T-cell (primary cell): Measurements from ENCODE around the gene MACC1. TPM values are rescaled to one million over a fixed set of nuclear protein-coding genes. Genes with fewer than 3 reads are reported as not detected.

Source experiments
- ATAC-seq, 4 experiments: fragments of 200-7000 bp in 3 of 4; fragments of 150-1000 bp in 1 of 4; cut with Tn5 transposase; replicated peaks in 1 of 4; 1 replicate in 3 of 4; 2 replicates in 1 of 4; pipeline ENCODE4 v1.10.0; 2021; ENCODE audit warnings: moderate library complexity in 3 of 4, mild to moderate bottlenecking in 2 of 4, moderate number of reproducible peaks in 1 of 4
- CTCF ChIA-PET, 2 donors: fragments of 300-600 bp; sonication (Branson Sonifier 250); formaldehyde crosslinking; loops; one replicate each; lab custom pipeline; 2022; ENCODE audit warnings: antibody characterized with exemption in 2 of 2; lab: Charles Lee
- POLR2A ChIA-PET, 2 donors: fragments of 300-600 bp; sonication (Branson Sonifier 250); formaldehyde crosslinking; loops; one replicate each; lab custom pipeline; 2022; ENCODE audit warnings: antibody characterized with exemption in 2 of 2; lab: Charles Lee
- DNase-seq, 35 experiments: peaks; one replicate each; pipeline versions ENCODE4 v3.0.0 to v3.0.0-alpha.2; 2013 to 2023
- H3K27ac ChIP-seq: one replicate; pipeline ENCODE4 v1.5.1; 2013; ENCODE audit warnings: low read length
- H3K27me3 ChIP-seq, 2 experiments: replicated peaks in 1 of 2; 1 replicate in 1 of 2; 2 replicates in 1 of 2; pipeline versions ENCODE4 v1.6.1 to v1.7.0; 2013; ENCODE audit warnings: low read length in 1 of 2, mixed read lengths in 1 of 2; ENCODE audit not compliant: control insufficient read depth in 2 of 2, insufficient read depth in 2 of 2; ENCODE audit errors: extremely low read depth in 1 of 2
- H3K36me3 ChIP-seq, 2 donors: 1 replicate in 1 of 2; 2 replicates in 1 of 2; pipeline versions ENCODE4 v1.6.1 to v1.7.0; 2013; ENCODE audit warnings: low read length in 1 of 2; ENCODE audit not compliant: control insufficient read depth in 2 of 2, insufficient read depth in 1 of 2; ENCODE audit errors: extremely low read depth in 1 of 2
- H3K4me1 ChIP-seq, 2 experiments: 1 replicate in 1 of 2; 2 replicates in 1 of 2; pipeline versions ENCODE4 v1.6.1 to v1.7.0; 2013; ENCODE audit warnings: low read length in 2 of 2, mixed read lengths in 1 of 2; ENCODE audit not compliant: insufficient read depth in 2 of 2, control insufficient read depth in 1 of 2; ENCODE audit errors: extremely low read depth in 1 of 2
- H3K4me3 ChIP-seq, 2 donors: 1 replicate in 1 of 2; 2 replicates in 1 of 2; pipeline versions ENCODE4 v1.5.1 to v1.7.0; 2013; ENCODE audit warnings: mild to moderate bottlenecking in 2 of 2, low read length in 1 of 2, moderate library complexity in 1 of 2; ENCODE audit not compliant: control insufficient read depth in 1 of 2; ENCODE audit errors: extremely low read depth in 1 of 2
- H3K9me3 ChIP-seq: 2 replicates; pipeline ENCODE4 v1.7.0; 2013
- H3K27ac Mint-ChIP-seq, 2 donors: one replicate each; pipeline ENCODE4 v1.8.0; 2020 to 2021; ENCODE audit warnings: mild to moderate bottlenecking in 2 of 2, mixed read lengths in 2 of 2
- H3K27me3 Mint-ChIP-seq, 2 donors: one replicate each; pipeline ENCODE4 v1.8.0; 2021 to 2022; ENCODE audit warnings: mixed read lengths in 2 of 2
- H3K36me3 Mint-ChIP-seq: one replicate; pipeline ENCODE4 v1.8.0; 2021; ENCODE audit warnings: mixed read lengths
- H3K4me1 Mint-ChIP-seq, 3 donors: one replicate each; pipeline ENCODE4 v1.8.0; 2020 to 2022; ENCODE audit warnings: mixed read lengths in 3 of 3, mild to moderate bottlenecking in 1 of 3
- H3K4me3 Mint-ChIP-seq, 3 donors: one replicate each; pipeline ENCODE4 v1.8.0; 2020 to 2022; ENCODE audit warnings: mild to moderate bottlenecking in 3 of 3, mixed read lengths in 3 of 3, moderate library complexity in 3 of 3
- H3K9me3 Mint-ChIP-seq, 3 donors: one replicate each; pipeline ENCODE4 v1.8.0; 2020 to 2022; ENCODE audit warnings: mixed read lengths in 3 of 3
- whole genome bisulfite sequencing: methylation state at CpG from one replicate; pipeline ENCODE4 v1.1.5; 2013; ENCODE audit warnings: missing lambda C conversion rate; ENCODE audit not compliant: insufficient coverage; 5-methylcytosine and 5-hydroxymethylcytosine counted together
- total RNA-seq, 35 experiments: library from RNA in 6 of 35; stranded (reverse) in 6 of 35; fragments of 120-200 nt in 1 of 35; gene quantifications; one replicate each; pipeline versions ENCODE4 v1.2.1 to v1.2.4 and lab custom pipeline; 2013 to 2026

Gene MACC1, protein sequence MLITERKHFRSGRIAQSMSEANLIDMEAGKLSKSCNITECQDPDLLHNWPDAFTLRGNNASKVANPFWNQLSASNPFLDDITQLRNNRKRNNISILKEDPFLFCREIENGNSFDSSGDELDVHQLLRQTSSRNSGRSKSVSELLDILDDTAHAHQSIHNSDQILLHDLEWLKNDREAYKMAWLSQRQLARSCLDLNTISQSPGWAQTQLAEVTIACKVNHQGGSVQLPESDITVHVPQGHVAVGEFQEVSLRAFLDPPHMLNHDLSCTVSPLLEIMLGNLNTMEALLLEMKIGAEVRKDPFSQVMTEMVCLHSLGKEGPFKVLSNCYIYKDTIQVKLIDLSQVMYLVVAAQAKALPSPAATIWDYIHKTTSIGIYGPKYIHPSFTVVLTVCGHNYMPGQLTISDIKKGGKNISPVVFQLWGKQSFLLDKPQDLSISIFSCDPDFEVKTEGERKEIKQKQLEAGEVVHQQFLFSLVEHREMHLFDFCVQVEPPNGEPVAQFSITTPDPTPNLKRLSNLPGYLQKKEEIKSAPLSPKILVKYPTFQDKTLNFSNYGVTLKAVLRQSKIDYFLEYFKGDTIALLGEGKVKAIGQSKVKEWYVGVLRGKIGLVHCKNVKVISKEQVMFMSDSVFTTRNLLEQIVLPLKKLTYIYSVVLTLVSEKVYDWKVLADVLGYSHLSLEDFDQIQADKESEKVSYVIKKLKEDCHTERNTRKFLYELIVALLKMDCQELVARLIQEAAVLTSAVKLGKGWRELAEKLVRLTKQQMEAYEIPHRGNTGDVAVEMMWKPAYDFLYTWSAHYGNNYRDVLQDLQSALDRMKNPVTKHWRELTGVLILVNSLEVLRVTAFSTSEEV
- total RNA-seq (under 1 TPM; 0.19 to 0.50 (median 0.39) TPM), total RNA-seq (lab: John Stamatoyannopoulos, UW) (0.12 to 2.8 (median 1.1) reads per million in 29 experiments)
- 0.72 TPM for total RNA-seq (2013)

DNA sequence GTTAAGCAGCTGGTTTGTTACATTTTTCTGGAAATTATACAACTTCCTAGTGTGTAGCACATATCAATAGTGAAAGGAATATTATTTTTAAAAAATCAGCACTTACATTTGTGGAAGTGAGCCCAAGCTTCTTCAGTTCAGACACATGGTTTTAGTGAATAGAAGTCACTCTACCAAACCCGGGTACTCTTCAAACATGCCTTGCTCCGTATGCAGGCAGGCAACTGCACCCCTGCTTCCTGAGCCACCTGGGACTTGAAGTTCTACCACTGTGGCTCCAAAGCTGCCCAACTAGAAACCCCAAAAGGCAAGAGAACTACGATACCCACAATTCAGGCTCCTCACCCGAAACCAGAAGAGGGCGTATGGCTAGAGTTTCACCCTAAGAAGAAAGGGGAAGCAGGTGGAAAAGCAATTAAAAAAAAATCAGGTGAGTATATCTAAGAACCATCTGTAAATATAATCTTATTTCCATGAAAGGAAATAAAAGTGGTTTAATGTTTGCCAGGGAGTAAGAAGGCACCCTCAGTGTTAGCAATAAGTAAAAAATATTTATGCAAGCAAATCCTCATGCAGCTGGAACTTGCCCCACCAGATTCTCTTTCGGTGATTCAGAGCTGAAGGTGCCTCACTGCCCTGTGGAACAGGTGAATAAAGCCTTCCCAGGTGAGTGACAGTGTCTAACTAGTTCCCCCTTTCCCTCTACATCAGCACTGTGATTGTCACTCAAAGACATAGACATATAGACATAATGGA lies at the start of gene MACC1:
Gene MACC1 (minus strand): TSS at position 192 of the 756 bp plus-strand sequence. CDS start 55,522 bp downstream, outside the sequence.
- Histone ChIP-seq H3K27me3 (no peaks in the 10 kb centered on the region), H3K4me3 (peak within 1 kb of the TSS in 1 of 2 donors; percentile 27), H3K36me3 (no peaks in the 10 kb centered on the region), H3K27ac (no peak within 1 kb of the TSS), H3K4me1 (peaks cover 0 to 3% of the 10 kb centered on the region in 2 experiments), H3K9me3 (no peaks in the 10 kb centered on the region)
- POLR2A ChIA-PET: no interaction called here
- Mint-ChIP-seq H3K36me3 (no peaks in the 10 kb centered on the region), H3K9me3 (no peaks in the 10 kb centered on the region), H3K4me3 (peak within 1 kb of the TSS in 2 of 3 donors; percentile 22 to 44), H3K4me1 (peaks cover 4 to 15% (median 6%) of the 10 kb centered on the region in 3 donors), H3K27me3 (peaks cover 0 to 3% of the 10 kb centered on the region in 2 donors), H3K27ac (no peak within 1 kb of the TSS)
- ATAC-seq (peak; percentile 54 to 94 (median 74)), DNase-seq (peak in 18 of 35 experiments; percentile 1 to 53 (median 8))
- CTCF ChIA-PET: no interaction called here
- 0% methylated on average over 2 of the region's 6 CpGs for WGBS

DNA sequence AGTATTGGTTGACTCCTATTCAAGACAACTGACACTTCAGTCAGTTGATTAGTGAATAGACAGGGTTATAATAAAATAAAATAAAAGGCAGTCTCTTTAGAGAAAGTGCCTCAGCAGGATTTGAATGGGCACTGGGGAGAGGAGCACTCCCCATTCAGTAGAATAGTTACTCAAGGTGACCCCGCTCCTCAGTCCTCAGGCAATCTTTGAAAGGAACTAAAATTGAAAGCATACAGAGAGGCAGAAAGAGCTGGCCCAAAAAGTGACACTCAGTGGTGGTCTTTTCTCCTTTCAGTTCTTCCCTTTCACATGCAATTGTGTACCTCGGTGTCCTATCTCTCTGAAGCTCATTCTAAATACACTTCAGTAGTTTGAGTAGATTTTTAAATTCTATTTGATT lies 47.4 kb upstream of the MACC1 start:
- Mint-ChIP-seq H3K27ac (no peak overlapping the region), H3K9me3 (no peaks in the 10 kb centered on the region), H3K4me3 (no peak overlapping the region), H3K36me3 (no peaks in the 10 kb centered on the region), H3K27me3 (no peaks in the 10 kb centered on the region), H3K4me1 (no peaks in the 10 kb centered on the region)
- no CpG with 5 or more reads among the region's 2 CpGs for WGBS
- Histone ChIP-seq H3K4me3 (no peak overlapping the region), H3K9me3 (no peaks in the 10 kb centered on the region), H3K27me3 (no peaks in the 10 kb centered on the region), H3K4me1 (no peaks in the 10 kb centered on the region), H3K36me3 (no peaks in the 10 kb centered on the region), H3K27ac (no peak overlapping the region)
- DNase-seq (no peak), ATAC-seq (no peak)
- ChIA-PET CTCF (no interaction called here), POLR2A (no interaction called here)

DNA sequence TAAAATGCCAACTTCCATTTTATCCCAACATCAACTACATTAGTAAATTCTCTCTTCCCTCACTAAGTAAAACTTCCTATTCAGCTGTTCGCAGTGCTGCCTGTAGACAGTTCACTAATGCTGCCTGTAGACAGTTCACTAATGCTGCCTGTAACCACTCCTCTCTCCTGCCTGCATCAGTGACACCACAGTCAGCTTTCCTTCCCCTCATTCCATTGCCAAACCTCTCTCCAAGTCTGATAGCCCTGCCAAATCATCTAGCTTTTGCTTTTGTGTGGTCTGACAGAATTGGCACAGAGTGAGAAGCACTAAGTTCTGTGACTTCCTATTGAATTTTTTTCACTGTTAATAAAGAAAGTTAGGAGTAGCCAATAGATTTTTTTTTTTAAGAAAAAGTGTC lies 43.0 kb upstream of the MACC1 start:
- WGBS: 75% methylated on average over 1 of the region's 1 CpG
- Histone ChIP-seq H3K4me1 (no peaks in the 10 kb centered on the region), H3K27me3 (no peaks in the 10 kb centered on the region), H3K36me3 (no peaks in the 10 kb centered on the region), H3K9me3 (no peaks in the 10 kb centered on the region), H3K27ac (no peak overlapping the region), H3K4me3 (no peak overlapping the region)
- H3K4me1 Mint-ChIP-seq: no peaks in the 10 kb centered on the region
- CTCF ChIA-PET: no interaction called here
- no peak overlapping the region for H3K4me3 Mint-ChIP-seq
- no peak overlapping the region for H3K27ac Mint-ChIP-seq
- H3K9me3 Mint-ChIP-seq: no peaks in the 10 kb centered on the region
- DNase-seq (no peak), ATAC-seq (no peak)
- no peaks in the 10 kb centered on the region for H3K27me3 Mint-ChIP-seq
- POLR2A ChIA-PET: no interaction called here
- no peaks in the 10 kb centered on the region for H3K36me3 Mint-ChIP-seq

DNA sequence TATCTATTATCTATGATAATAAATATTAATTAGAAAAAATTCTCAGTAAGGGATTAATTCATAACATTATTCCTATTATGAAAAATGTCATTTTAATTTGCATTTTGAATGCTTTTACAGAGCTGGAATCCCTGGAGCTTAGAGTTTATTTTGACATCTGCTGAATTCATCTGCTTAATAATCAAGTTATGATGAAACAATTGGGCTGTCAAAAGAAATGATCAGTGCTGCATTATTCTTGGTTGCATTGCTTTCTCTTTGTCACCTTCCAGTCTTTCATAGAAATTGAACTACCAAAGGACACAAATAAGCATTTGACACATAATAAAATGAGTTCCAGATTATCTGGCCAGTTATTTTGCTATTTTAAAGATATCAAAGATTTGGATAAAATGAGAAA lies 40.0 kb upstream of the MACC1 start:
- H3K4me3 ChIP-seq: no peak overlapping the region
- no peaks in the 10 kb centered on the region for H3K27me3 ChIP-seq
- no peaks in the 10 kb centered on the region for H3K4me1 ChIP-seq
- Mint-ChIP-seq H3K27ac (no peak overlapping the region), H3K9me3 (no peaks in the 10 kb centered on the region), H3K4me3 (no peak overlapping the region), H3K27me3 (no peaks in the 10 kb centered on the region), H3K36me3 (no peaks in the 10 kb centered on the region), H3K4me1 (no peaks in the 10 kb centered on the region)
- ChIA-PET POLR2A (no interaction called here), CTCF (no interaction called here)
- H3K36me3 ChIP-seq: no peaks in the 10 kb centered on the region
- DNase-seq (no peak), ATAC-seq (no peak)
- no peak overlapping the region for H3K27ac ChIP-seq
- no peaks in the 10 kb centered on the region for H3K9me3 ChIP-seq

DNA sequence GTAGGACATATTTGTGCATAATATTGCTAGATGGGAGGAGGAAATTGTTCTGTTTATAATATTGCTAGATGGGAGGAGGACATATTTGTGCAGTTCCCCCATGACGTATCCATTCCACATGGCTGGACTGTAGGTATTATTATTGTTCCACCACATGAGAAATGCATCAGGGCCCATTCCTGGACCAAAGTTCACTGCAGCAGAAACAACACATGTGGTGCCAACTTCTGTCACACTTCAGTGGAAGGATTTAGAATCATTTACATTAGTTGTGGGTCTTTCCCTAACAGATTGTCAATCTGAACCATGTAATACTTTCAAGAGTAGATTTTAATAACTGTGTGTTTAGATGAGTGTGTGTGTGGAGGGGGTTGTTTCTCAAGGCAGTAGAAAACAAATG lies 32.7 kb upstream of the MACC1 start:
- Histone ChIP-seq H3K4me3 (no peak overlapping the region), H3K27me3 (no peaks in the 10 kb centered on the region), H3K4me1 (no peaks in the 10 kb centered on the region), H3K36me3 (no peaks in the 10 kb centered on the region), H3K9me3 (no peaks in the 10 kb centered on the region), H3K27ac (no peak overlapping the region)
- ATAC-seq (no peak), DNase-seq (no peak)
- Mint-ChIP-seq H3K4me3 (no peak overlapping the region), H3K36me3 (no peaks in the 10 kb centered on the region), H3K9me3 (no peaks in the 10 kb centered on the region), H3K4me1 (no peaks in the 10 kb centered on the region), H3K27ac (no peak overlapping the region), H3K27me3 (no peaks in the 10 kb centered on the region)
- no CpG with 5 or more reads among the region's 1 CpG for WGBS
- CTCF ChIA-PET: no interaction called here
- POLR2A ChIA-PET: no interaction called here

DNA sequence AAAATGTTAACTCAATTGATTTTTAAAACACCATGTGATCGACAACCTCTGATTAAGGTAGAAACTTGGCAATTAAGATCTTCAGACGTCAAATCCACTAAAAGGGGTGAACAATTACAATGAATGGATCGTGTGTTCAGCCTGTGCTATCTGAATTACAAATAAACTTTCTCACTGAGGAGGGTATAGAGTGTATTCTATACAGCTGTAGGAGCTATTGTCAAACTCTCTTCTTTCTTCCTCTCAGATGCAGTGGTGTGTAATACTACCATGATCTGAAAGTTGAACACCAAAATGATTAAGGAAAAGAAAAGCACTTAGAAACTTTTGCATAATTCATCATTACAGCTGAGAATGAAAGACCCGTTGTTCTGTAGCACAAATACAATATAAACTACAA lies 32.2 kb upstream of the MACC1 start:
- WGBS: no CpG with 5 or more reads among the region's 4 CpGs
- no peaks in the 10 kb centered on the region for H3K27me3 ChIP-seq
- no peaks in the 10 kb centered on the region for H3K4me1 Mint-ChIP-seq

More for the DNA sequence above, 32.2 kb upstream of the MACC1 start:
- H3K36me3 ChIP-seq: no peaks in the 10 kb centered on the region
- Mint-ChIP-seq H3K4me3 (no peak overlapping the region), H3K36me3 (no peaks in the 10 kb centered on the region), H3K27me3 (no peaks in the 10 kb centered on the region), H3K9me3 (no peaks in the 10 kb centered on the region), H3K27ac (no peak overlapping the region)
- POLR2A ChIA-PET: no interaction called here
- no peak for ATAC-seq
- no peak overlapping the region for H3K27ac ChIP-seq
- H3K9me3 ChIP-seq: no peaks in the 10 kb centered on the region
- CTCF ChIA-PET: no interaction called here
- no peak overlapping the region for H3K4me3 ChIP-seq
- DNase-seq: no peak
- H3K4me1 ChIP-seq: no peaks in the 10 kb centered on the region
